DND-41 (cell line): ENCODE measurements around the gene XXYLT1.

Source experiments
- ATAC-seq: fragments of 200-7000 bp; cut with Tn5 transposase; 3 replicates; pipeline ENCODE4 v1.9.1; 2021; ENCODE audit warnings: low read depth; ENCODE audit not compliant: insufficient read depth
- DNase-seq: peaks from one replicate; pipeline ENCODE4 v3.0.0-alpha.2; 2020
- H2AFZ ChIP-seq: 2 replicates; pipeline ENCODE4 v1.6.0; 2012; ENCODE audit warnings: low read depth, low read length
- H3K27ac ChIP-seq: 2 replicates; pipeline ENCODE4 v1.5.1; 2012; ENCODE audit warnings: low read length, inconsistent platforms
- H3K27me3 ChIP-seq: fragments of 200-600 bp; sonication (generic); 2 replicates; pipeline ENCODE4 v1.6.0; 2012; ENCODE audit warnings: low read length, mild to moderate bottlenecking, inconsistent platforms; ENCODE audit not compliant: insufficient read depth, poor library complexity
- H3K36me3 ChIP-seq: 2 replicates; pipeline ENCODE4 v1.5.1; 2012; ENCODE audit warnings: low read length, inconsistent platforms; ENCODE audit not compliant: insufficient read depth
- H3K4me1 ChIP-seq: 2 replicates; pipeline ENCODE4 v1.5.1; 2012; ENCODE audit warnings: mild to moderate bottlenecking, low read length; ENCODE audit not compliant: insufficient read depth
- H3K4me2 ChIP-seq: 2 replicates; pipeline ENCODE4 v1.6.0; 2012; ENCODE audit warnings: mild to moderate bottlenecking, moderate library complexity, low read length, inconsistent platforms; ENCODE audit not compliant: insufficient read depth
- H3K4me3 ChIP-seq, 2 experiments: fragments of 200-600 bp in 1 of 2; shearing (Covaris generic) in 1 of 2; 2 replicates each; pipeline ENCODE4 v1.5.1; 2012 to 2016; ENCODE audit warnings: inconsistent platforms in 2 of 2, low read length in 2 of 2, mild to moderate bottlenecking in 2 of 2, low read depth in 1 of 2, moderate library complexity in 1 of 2
- H3K79me2 ChIP-seq: 2 replicates; pipeline ENCODE4 v1.6.0; 2012; ENCODE audit warnings: low read length, inconsistent platforms; ENCODE audit not compliant: insufficient read depth
- H3K9ac ChIP-seq: 2 replicates; pipeline ENCODE4 v1.6.0; 2012; ENCODE audit warnings: low read depth, mild to moderate bottlenecking, inconsistent platforms, low read length, moderate library complexity
- H3K9me3 ChIP-seq: 2 replicates; pipeline ENCODE4 v1.5.1; 2012; ENCODE audit warnings: low read length, moderate library complexity, mild to moderate bottlenecking, inconsistent platforms; ENCODE audit not compliant: insufficient read depth, severe bottlenecking
- H4K20me1 ChIP-seq: 2 replicates; pipeline ENCODE4 v1.6.0; 2012; ENCODE audit warnings: low read length; ENCODE audit not compliant: insufficient read depth
- EZH2 ChIP-seq: IDR thresholded peaks from 3 replicates; pipeline ENCODE4 v1.6.1; 2012; ENCODE audit warnings: borderline replicate concordance, low read depth, mild to moderate bottlenecking, moderate library complexity, low read length, inconsistent platforms; ENCODE audit not compliant: severe bottlenecking
- TF ChIP-seq, protein P1 (sequence below): IDR thresholded peaks from 2 replicates; pipeline ENCODE4 v1.5.1; 2012; ENCODE audit warnings: borderline replicate concordance, low read length, moderate library complexity, mild to moderate bottlenecking; ENCODE audit not compliant: poor library complexity, severe bottlenecking; ENCODE audit errors: extremely low read depth

The XXYLT1 gene

GRCh38 chr3:195209083-195209846 lies 61.7 kb downstream of the XXYLT1 start:
- Histone ChIP-seq H4K20me1 (peaks cover 57% of the 10 kb centered on the region; the same call in 1 of the 2 replicates), H3K4me2 (no peak overlapping the region), H3K36me3 (no peaks in the 10 kb centered on the region), H3K79me2 (peaks cover 12% of the 10 kb centered on the region; the same call in 1 of the 2 replicates), H3K4me1 (no peaks in the 10 kb centered on the region), H3K4me3 (no peak overlapping the region), H3K27me3 (no peaks in the 10 kb centered on the region), H3K9ac (no peak overlapping the region), H3K27ac (no peak overlapping the region), H2AFZ (no peak overlapping the region), H3K9me3 (no peaks in the 10 kb centered on the region)
- no peak for ATAC-seq
- TF ChIP-seq, protein P1, sequence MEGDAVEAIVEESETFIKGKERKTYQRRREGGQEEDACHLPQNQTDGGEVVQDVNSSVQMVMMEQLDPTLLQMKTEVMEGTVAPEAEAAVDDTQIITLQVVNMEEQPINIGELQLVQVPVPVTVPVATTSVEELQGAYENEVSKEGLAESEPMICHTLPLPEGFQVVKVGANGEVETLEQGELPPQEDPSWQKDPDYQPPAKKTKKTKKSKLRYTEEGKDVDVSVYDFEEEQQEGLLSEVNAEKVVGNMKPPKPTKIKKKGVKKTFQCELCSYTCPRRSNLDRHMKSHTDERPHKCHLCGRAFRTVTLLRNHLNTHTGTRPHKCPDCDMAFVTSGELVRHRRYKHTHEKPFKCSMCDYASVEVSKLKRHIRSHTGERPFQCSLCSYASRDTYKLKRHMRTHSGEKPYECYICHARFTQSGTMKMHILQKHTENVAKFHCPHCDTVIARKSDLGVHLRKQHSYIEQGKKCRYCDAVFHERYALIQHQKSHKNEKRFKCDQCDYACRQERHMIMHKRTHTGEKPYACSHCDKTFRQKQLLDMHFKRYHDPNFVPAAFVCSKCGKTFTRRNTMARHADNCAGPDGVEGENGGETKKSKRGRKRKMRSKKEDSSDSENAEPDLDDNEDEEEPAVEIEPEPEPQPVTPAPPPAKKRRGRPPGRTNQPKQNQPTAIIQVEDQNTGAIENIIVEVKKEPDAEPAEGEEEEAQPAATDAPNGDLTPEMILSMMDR, result no peak
- no peak for TF ChIP-seq EZH2
- no peak for DNase-seq

- H2AFZ ChIP-seq, result no peak overlapping the region
- H3K4me3 ChIP-seq, result no peak overlapping the region
- no peaks in the 10 kb centered on the region for H3K36me3 ChIP-seq
- no peaks in the 10 kb centered on the region for H3K4me1 ChIP-seq
- peaks cover 13% of the 10 kb centered on the region; the same call in 1 of the 2 replicates for H3K79me2 ChIP-seq
- peaks cover 58% of the 10 kb centered on the region; the same call in 1 of the 2 replicates for H4K20me1 ChIP-seq
- H3K9me3 ChIP-seq, result no peaks in the 10 kb centered on the region
- DNase-seq, result no peak
- TF ChIP-seq, protein P1, result no peak
- TF ChIP-seq EZH2, result no peak
- no peak overlapping the region for H3K27ac ChIP-seq
- no peak overlapping the region for H3K4me2 ChIP-seq
- H3K27me3 ChIP-seq, result no peaks in the 10 kb centered on the region
- ATAC-seq, result no peak
- no peak overlapping the region for H3K9ac ChIP-seq
Observed at GRCh38 chr3:195208631-195209030, 62.3 kb downstream of the XXYLT1 start.

DNA sequence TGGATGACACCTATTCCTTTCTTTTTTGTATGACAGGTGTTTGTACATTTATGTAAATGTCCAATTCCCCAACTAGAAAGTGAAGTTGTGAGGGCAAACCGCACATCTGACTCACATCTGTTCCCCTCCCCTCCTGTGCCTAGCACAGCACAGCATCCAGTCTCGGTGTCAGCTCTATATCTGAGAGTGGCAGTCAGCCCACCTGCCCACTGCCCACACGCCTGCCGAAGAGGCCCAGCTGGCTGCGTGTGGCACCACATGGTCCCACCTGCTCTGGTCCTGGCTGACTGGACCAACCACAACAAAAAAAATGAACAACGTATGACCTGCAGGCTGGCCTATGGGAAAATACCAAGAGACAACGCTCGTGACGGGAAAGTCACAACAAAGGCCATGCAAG lies 62.8 kb downstream of the XXYLT1 start:
- Histone ChIP-seq H3K9me3 (no peaks in the 10 kb centered on the region), H3K79me2 (peaks cover 13% of the 10 kb centered on the region; the same call in 1 of the 2 replicates), H4K20me1 (peaks cover 63% of the 10 kb centered on the region; the same call in 1 of the 2 replicates), H3K36me3 (no peaks in the 10 kb centered on the region), H3K27ac (no peak overlapping the region), H3K4me1 (no peaks in the 10 kb centered on the region), H3K27me3 (no peaks in the 10 kb centered on the region), H3K4me2 (no peak overlapping the region), H2AFZ (no peak overlapping the region), H3K4me3 (no peak overlapping the region), H3K9ac (no peak overlapping the region)
- TF ChIP-seq EZH2, result no peak
- TF ChIP-seq, protein P1, result no peak
- no peak for ATAC-seq
- DNase-seq, result no peak

DNA sequence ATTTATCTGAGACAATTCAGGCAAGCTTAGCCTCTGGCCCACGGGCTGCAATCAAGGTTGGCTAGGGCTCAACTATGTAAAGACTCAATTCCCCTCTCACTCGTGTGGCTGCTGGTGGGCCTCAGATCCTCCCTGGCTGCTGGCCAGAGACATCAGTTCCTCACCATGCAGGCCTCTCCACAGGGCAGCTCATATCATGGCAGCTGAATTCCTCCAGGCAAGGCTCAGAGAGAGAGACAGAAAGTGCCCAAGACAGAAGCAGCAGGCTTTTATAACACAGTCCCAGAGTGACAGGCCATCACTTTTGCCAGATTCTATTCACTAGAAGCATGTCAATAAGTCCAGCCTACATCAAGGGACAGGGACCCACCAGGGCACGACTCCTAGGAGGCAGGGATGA lies 63.2 kb downstream of the XXYLT1 start:
- Histone ChIP-seq H3K9ac (no peak overlapping the region), H4K20me1 (peaks cover 63% of the 10 kb centered on the region; the same call in 1 of the 2 replicates), H3K4me1 (no peaks in the 10 kb centered on the region), H3K9me3 (no peaks in the 10 kb centered on the region), H3K27me3 (no peaks in the 10 kb centered on the region), H3K36me3 (no peaks in the 10 kb centered on the region), H3K4me2 (no peak overlapping the region), H3K79me2 (peaks cover 13% of the 10 kb centered on the region; the same call in 1 of the 2 replicates), H2AFZ (no peak overlapping the region), H3K4me3 (no peak overlapping the region), H3K27ac (no peak overlapping the region)
- TF ChIP-seq, protein P1, result no peak
- no peak for TF ChIP-seq EZH2
- ATAC-seq (no peak), DNase-seq (no peak)
